Prostate gland (tissue), 2 donors: ENCODE measurements around the gene HK1. TPM values are rescaled to one million over a fixed set of nuclear protein-coding genes. Genes with fewer than 3 reads are reported as not detected.

Source experiments
- DNase-seq: peaks from one replicate; pipeline ENCODE4 v3.0.0-alpha.2; 2019; ENCODE audit warnings: low spot score
- H3K27ac ChIP-seq, 2 donors: fragments of 200-600 bp; sonication (generic); 2 replicates each; pipeline ENCODE4 v1.5.1; 2017 to 2019
- H3K27me3 ChIP-seq: fragments of 200-600 bp; sonication (generic); replicated peaks from 2 replicates; pipeline ENCODE4 v1.5.1; 2019; ENCODE audit not compliant: insufficient read depth
- H3K36me3 ChIP-seq, 2 donors: fragments of 200-600 bp; sonication (generic); 1 replicate in 1 of 2; 2 replicates in 1 of 2; pipeline versions ENCODE4 v1.5.1 to v1.8.1; 2017 to 2019
- H3K4me1 ChIP-seq: fragments of 200-600 bp; sonication (generic); replicated peaks from 2 replicates; pipeline ENCODE4 v1.5.1; 2019
- H3K4me3 ChIP-seq, 2 donors: fragments of 200-600 bp; sonication (generic); 2 replicates each; pipeline ENCODE4 v1.5.1; 2017 to 2019
- H3K9me3 ChIP-seq: fragments of 200-600 bp; sonication (generic); 2 replicates; pipeline ENCODE4 v1.5.1; 2017
- POLR2A ChIP-seq: fragments of 450-650 bp; IDR thresholded peaks from one replicate; pipeline ENCODE4 v1.6.1; 2016; ENCODE audit warnings: antibody characterized with exemption, mild to moderate bottlenecking
- POLR2AphosphoS5 ChIP-seq: sonication (generic); formaldehyde crosslinking; IDR thresholded peaks from one replicate; pipeline ENCODE4 v1.6.1; 2017; ENCODE audit warnings: antibody characterized with exemption
- WGBS: methylation state at CpG from one replicate; pipeline ENCODE4 v1.1.5; 2018; 5-methylcytosine and 5-hydroxymethylcytosine counted together
- intact Hi-C: fragments of 100-400 bp; cut with DNase I; formaldehyde crosslinking; loops from one replicate; pipeline ENCODE4 v1.14.2; 2022
- total RNA-seq, 2 donors: library from RNA; depleted of rRNA; stranded (reverse); fragments of >200 nt; gene quantifications; one replicate each; pipeline ENCODE4 v1.1.0, GENCODE V29; 2016
- TF ChIP-seq, protein P1 (sequence below), 4 experiments: fragments of 200-600 bp in 2 of 4; fragments of 450-650 bp in 2 of 4; sonication (generic) in 2 of 4; IDR thresholded peaks; 1 replicate in 3 of 4; 2 replicates in 1 of 4; pipeline ENCODE4 v1.5.1; 2016 to 2019; ENCODE audit warnings: antibody characterized with exemption in 4 of 4, mild to moderate bottlenecking in 2 of 4, moderate library complexity in 2 of 4

HK1 gene
- total RNA-seq, 2 donors from 2014 or later = 67.8 to 134 TPM

DNA sequence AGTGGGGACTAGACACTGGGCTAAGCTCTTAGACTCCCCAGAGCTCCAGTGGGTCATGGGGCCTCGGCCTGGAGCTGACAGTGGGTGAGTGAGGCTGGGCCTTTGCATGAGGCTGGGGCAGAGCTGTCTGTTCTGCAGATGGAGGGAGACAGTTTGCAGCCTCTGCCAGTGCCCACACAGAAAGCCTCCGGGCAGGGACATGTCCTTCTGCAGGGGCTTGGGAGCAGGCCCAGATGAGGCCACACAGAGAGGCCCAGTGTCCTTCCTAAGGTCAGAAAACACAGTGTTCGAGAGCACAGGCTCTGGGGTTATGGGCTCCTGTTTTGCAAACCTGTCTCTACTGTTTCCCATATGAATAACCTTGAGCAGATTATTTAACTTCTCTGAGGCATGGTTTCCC lies 25.1 kb upstream of the HK1 start:
- no peak for DNase-seq
- Histone ChIP-seq H3K27me3 (no peaks in the 10 kb centered on the region), H3K4me3 (no peak overlapping the region), H3K27ac (no peak overlapping the region), H3K36me3 (no peaks in the 10 kb centered on the region), H3K9me3 (no peaks in the 10 kb centered on the region), H3K4me1 (no peaks in the 10 kb centered on the region)
- 78% methylated on average over 3 of the region's 3 CpGs for WGBS
- TF ChIP-seq POLR2AphosphoS5 (no peak), POLR2A (no peak)
- TF ChIP-seq, protein P1, sequence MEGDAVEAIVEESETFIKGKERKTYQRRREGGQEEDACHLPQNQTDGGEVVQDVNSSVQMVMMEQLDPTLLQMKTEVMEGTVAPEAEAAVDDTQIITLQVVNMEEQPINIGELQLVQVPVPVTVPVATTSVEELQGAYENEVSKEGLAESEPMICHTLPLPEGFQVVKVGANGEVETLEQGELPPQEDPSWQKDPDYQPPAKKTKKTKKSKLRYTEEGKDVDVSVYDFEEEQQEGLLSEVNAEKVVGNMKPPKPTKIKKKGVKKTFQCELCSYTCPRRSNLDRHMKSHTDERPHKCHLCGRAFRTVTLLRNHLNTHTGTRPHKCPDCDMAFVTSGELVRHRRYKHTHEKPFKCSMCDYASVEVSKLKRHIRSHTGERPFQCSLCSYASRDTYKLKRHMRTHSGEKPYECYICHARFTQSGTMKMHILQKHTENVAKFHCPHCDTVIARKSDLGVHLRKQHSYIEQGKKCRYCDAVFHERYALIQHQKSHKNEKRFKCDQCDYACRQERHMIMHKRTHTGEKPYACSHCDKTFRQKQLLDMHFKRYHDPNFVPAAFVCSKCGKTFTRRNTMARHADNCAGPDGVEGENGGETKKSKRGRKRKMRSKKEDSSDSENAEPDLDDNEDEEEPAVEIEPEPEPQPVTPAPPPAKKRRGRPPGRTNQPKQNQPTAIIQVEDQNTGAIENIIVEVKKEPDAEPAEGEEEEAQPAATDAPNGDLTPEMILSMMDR (IDR thresholded peaks at IDR 0.05) = no peak
- intact Hi-C loops = no loop called here

DNA sequence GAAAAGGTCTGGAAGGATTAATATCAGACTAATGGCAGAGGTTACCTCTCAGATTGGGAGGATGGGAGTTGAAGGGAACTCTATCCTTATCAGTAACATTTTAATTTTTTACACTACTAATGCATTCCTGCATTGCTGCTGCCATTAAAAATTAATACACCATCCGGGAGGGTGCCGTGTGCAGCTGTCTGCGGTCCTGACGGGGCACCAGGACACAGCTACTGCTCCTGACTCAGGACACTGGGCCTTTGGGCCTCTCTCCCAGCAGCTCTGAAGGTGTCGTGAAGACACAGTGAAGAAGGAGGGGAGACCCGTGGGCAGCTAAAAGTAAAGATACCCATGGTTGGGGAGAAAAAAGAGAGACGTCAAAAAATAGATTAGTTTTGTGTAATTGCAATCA lies 23.4 kb upstream of the HK1 start:
- Histone ChIP-seq H3K36me3 (no peaks in the 10 kb centered on the region), H3K4me1 (no peaks in the 10 kb centered on the region), H3K27ac (no peak overlapping the region), H3K9me3 (no peaks in the 10 kb centered on the region), H3K4me3 (no peak overlapping the region), H3K27me3 (no peaks in the 10 kb centered on the region)
- no peak for DNase-seq
- intact Hi-C loops = no loop called here
- 52% methylated on average over 7 of the region's 7 CpGs for WGBS
- TF ChIP-seq POLR2A (no peak), POLR2AphosphoS5 (no peak)
- TF ChIP-seq, protein P1 (IDR thresholded peaks at IDR 0.05) = no peak

DNA sequence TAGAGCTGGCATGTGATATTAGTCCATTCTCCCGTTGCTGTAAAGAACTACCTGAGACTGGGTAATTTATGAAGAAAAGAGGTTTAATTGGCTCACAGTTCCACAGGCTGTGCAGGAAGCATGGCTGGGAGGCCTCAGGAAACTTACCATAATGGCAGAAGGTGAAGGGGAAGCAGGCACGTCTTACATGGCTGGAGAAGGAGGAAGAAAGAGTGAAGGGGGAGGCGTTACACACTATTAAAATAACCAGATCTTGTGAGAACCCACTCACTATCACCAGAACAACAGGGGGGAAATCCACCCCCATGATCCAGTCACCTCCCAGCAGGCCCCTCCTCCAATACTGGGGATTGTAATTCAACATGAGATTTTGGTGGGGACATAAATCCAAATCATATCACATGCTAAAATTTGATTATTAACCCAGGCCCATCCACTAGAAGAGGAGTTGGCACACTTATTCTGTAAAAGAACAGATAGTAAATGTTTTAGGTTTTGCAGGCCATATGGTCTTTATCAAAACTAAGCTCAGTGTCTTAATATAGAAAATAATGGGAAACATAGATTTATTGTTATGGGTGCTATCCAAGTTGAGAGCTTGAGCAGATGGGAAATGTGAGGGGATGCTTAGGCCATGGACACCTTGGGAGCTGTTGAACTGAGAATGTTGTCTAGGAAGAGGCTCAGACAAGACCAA lies 18.6 kb upstream of the HK1 start:
- 79% methylated on average over 3 of the region's 3 CpGs for WGBS
- intact Hi-C loops = no loop called here
- H3K27ac ChIP-seq = no peak overlapping the region
- H3K9me3 ChIP-seq = no peaks in the 10 kb centered on the region
- H3K27me3 ChIP-seq = no peaks in the 10 kb centered on the region
- TF ChIP-seq POLR2AphosphoS5 = no peak
- no peak for TF ChIP-seq POLR2A
- TF ChIP-seq, protein P1 (IDR thresholded peaks at IDR 0.05) = no peak
- no peak for DNase-seq
- no peaks in the 10 kb centered on the region for H3K36me3 ChIP-seq
- H3K4me1 ChIP-seq = no peaks in the 10 kb centered on the region
- H3K4me3 ChIP-seq = no peak overlapping the region

DNA sequence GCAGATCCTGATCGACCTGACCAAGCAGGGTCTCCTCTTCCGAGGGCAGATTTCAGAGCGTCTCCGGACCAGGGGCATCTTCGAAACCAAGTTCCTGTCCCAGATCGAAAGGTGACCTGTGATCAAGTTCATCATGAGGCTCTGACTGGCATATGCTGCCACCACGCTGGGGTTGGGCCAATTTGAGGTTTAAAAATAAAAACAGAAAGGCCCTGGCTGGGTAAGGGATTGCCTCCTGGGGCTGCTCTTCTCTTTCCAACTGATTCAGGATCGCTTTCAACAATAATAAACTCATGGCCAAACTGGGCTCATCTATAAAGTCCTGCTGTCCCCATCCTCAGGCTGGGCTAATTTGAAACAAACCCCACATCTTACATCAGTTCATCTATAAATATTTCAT lies 17.1 kb upstream of the HK1 start:
- intact Hi-C loops = no loop called here
- Histone ChIP-seq H3K36me3 (no peaks in the 10 kb centered on the region), H3K9me3 (no peaks in the 10 kb centered on the region), H3K4me1 (no peaks in the 10 kb centered on the region), H3K4me3 (no peak overlapping the region), H3K27me3 (no peaks in the 10 kb centered on the region), H3K27ac (no peak overlapping the region)
- WGBS = 89% methylated on average over 8 of the region's 8 CpGs
- TF ChIP-seq POLR2AphosphoS5 (no peak), POLR2A (no peak)
- TF ChIP-seq, protein P1 (IDR thresholded peaks at IDR 0.05) = no peak
- no peak for DNase-seq

DNA sequence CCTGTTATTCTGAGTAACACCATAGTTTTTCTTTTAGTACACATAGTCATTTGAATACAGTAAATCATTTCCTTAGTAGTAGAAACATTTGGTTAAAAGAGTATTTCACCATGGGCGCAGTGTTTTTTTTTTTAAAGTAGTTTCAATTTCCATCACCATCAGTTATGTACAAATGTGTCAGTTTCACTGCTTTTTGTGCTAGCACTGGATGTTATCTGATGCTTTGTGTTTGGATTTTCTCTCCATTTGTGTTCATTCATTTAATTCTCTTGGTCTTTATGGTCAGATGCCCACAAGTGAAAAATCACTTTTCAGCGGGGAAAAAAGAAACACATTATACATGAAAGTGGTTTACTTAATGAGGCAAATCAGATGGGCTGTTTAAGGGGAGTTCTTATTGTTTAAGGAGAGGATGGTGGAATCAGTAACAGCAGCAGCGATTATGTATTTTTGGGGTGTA lies 16.0 kb upstream of the HK1 start:
- no peak for TF ChIP-seq POLR2AphosphoS5
- no peak for TF ChIP-seq POLR2A
- TF ChIP-seq, protein P1 (IDR thresholded peaks at IDR 0.05) = no peak
- Histone ChIP-seq H3K27me3 (no peaks in the 10 kb centered on the region), H3K4me3 (no peak overlapping the region), H3K9me3 (no peaks in the 10 kb centered on the region), H3K36me3 (no peaks in the 10 kb centered on the region), H3K4me1 (no peaks in the 10 kb centered on the region), H3K27ac (no peak overlapping the region)
- 41% methylated on average over 3 of the region's 3 CpGs for WGBS
- DNase-seq = no peak
- intact Hi-C loops = no loop called here
